Fibroblast of lung (primary cell): ENCODE data around the gene TBATA. TPM values are rescaled to one million over a fixed set of nuclear protein-coding genes. Genes with fewer than 3 reads are reported as not detected.

ENCODE experiments used
- DNase-seq, 2 donors: peaks; one replicate each; pipeline versions ENCODE4 v3.0.0 to v3.0.0-alpha.2; 2010; ENCODE audit warnings: low read depth in 2 of 2
- H2AFZ ChIP-seq: 2 replicates; pipeline ENCODE4 v1.5.1; 2012; ENCODE audit warnings: low read length, control low read depth, inconsistent platforms
- H3K27ac ChIP-seq: 2 replicates; pipeline ENCODE4 v1.5.1; 2011; ENCODE audit warnings: low read length, control low read depth; ENCODE audit not compliant: insufficient read depth
- H3K27me3 ChIP-seq: 2 replicates; pipeline ENCODE4 v1.5.1; 2011; ENCODE audit warnings: mild to moderate bottlenecking, low read length; ENCODE audit not compliant: control insufficient read depth, insufficient read depth
- H3K36me3 ChIP-seq: 2 replicates; pipeline ENCODE4 v1.5.1; 2011; ENCODE audit warnings: low read length; ENCODE audit not compliant: control insufficient read depth, insufficient read depth
- H3K4me1 ChIP-seq: 2 replicates; pipeline ENCODE4 v1.5.1; 2011; ENCODE audit warnings: low read length; ENCODE audit not compliant: control insufficient read depth, insufficient read depth; ENCODE audit errors: extremely low read depth
- H3K4me2 ChIP-seq: 2 replicates; pipeline ENCODE4 v1.5.1; 2011; ENCODE audit warnings: low read length, control low read depth; ENCODE audit not compliant: insufficient read depth; ENCODE audit errors: extremely low read depth
- H3K4me3 ChIP-seq, 4 experiments: fragments of 200-600 bp in 1 of 4; sonication (generic) in 1 of 4; replicated peaks in 1 of 4; 2 replicates each; pipeline ENCODE4 v1.5.1; 2011 to 2016; ENCODE audit warnings: low read length in 4 of 4, low read depth in 3 of 4, mild to moderate bottlenecking in 3 of 4, control low read depth in 2 of 4, inconsistent platforms in 1 of 4, mixed read lengths in 1 of 4; ENCODE audit not compliant: insufficient read depth in 1 of 4; ENCODE audit errors: control extremely low read depth in 1 of 4
- H3K79me2 ChIP-seq: 2 replicates; pipeline ENCODE4 v1.5.1; 2012; ENCODE audit warnings: mild to moderate bottlenecking, low read length, inconsistent platforms; ENCODE audit not compliant: control insufficient read depth, insufficient read depth
- H3K9ac ChIP-seq: 2 replicates; pipeline ENCODE4 v1.5.1; 2011; ENCODE audit warnings: mild to moderate bottlenecking, low read length, control low read depth; ENCODE audit not compliant: insufficient read depth
- H3K9me3 ChIP-seq: 2 replicates; pipeline ENCODE4 v1.5.1; 2012; ENCODE audit warnings: low read depth, low read length; ENCODE audit not compliant: control insufficient read depth, insufficient read depth
- H4K20me1 ChIP-seq: 2 replicates; pipeline ENCODE4 v1.5.1; 2011; ENCODE audit warnings: low read length; ENCODE audit not compliant: control insufficient read depth, insufficient read depth; ENCODE audit errors: extremely low read depth
- CTCF ChIP-seq, 2 donors: IDR thresholded peaks in 1 of 2; conservative IDR thresholded peaks in 1 of 2; 1 replicate in 1 of 2; 2 replicates in 1 of 2; pipeline ENCODE4 v1.5.1; 2011 to 2012; ENCODE audit warnings: low read length in 2 of 2, control low read depth in 1 of 2, inconsistent platforms in 1 of 2, low read depth in 1 of 2, mild to moderate bottlenecking in 1 of 2
- EZH2 ChIP-seq: IDR thresholded peaks from 2 replicates; pipeline ENCODE4 v1.5.1; 2012; ENCODE audit warnings: low read length, control low read depth, mild to moderate bottlenecking; ENCODE audit errors: missing control alignments
- polyA plus RNA-seq, 2 donors: library from polyadenylated mRNA; depleted of rRNA in 1 of 2; stranded (reverse) in 1 of 2; unstranded in 1 of 2; fragments of >200 nt; gene quantifications; 2 replicates each; pipeline ENCODE4 v1.2.1, GENCODE V29; 2011 to 2012; ENCODE audit warnings: missing spikeins in 1 of 2
- total RNA-seq: library from RNA; depleted of rRNA; stranded (reverse); fragments of >200 nt; gene quantifications from 2 replicates; pipeline ENCODE4 v1.2.1, GENCODE V29; 2014

Gene TBATA
- total and polyA plus RNA-seq, 2 donors (not counting 1 experiment from before 2014, with no cell fraction given): not detected

GRCh38 chr10:70752571-70752970 lies 32.6 kb downstream of the TBATA start:
- Histone ChIP-seq H3K4me1 (peaks cover 2% of the 10 kb centered on the region), H2AFZ (no peak overlapping the region), H3K9me3 (no peaks in the 10 kb centered on the region), H3K27me3 (no peaks in the 10 kb centered on the region), H3K36me3 (no peaks in the 10 kb centered on the region), H3K79me2 (no peaks in the 10 kb centered on the region), H3K27ac (no peak overlapping the region), H4K20me1 (no peaks in the 10 kb centered on the region), H3K9ac (no peak overlapping the region), H3K4me2 (no peak overlapping the region), H3K4me3 (no peak overlapping the region)
- TF ChIP-seq EZH2 (no peak), CTCF (conservative IDR thresholded peaks at IDR 0.05 in 1 of 2, IDR thresholded peaks at IDR 0.05 in 1 of 2; ENCODE audit: low read depth in 1 of 2, low read length in 2 of 2) (no peak)
- DNase-seq: no peak

- H3K79me2 ChIP-seq: no peaks in the 10 kb centered on the region
- peaks cover 2% of the 10 kb centered on the region for H3K4me1 ChIP-seq
- no peaks in the 10 kb centered on the region for H3K27me3 ChIP-seq
- no peaks in the 10 kb centered on the region for H3K36me3 ChIP-seq
- H4K20me1 ChIP-seq: no peaks in the 10 kb centered on the region
- no peak overlapping the region for H2AFZ ChIP-seq
- H3K27ac ChIP-seq: no peak overlapping the region
- DNase-seq: no peak
- H3K9me3 ChIP-seq: no peaks in the 10 kb centered on the region
- TF ChIP-seq EZH2 (no peak), CTCF (conservative IDR thresholded peaks at IDR 0.05 in 1 of 2, IDR thresholded peaks at IDR 0.05 in 1 of 2; ENCODE audit: low read depth in 1 of 2, low read length in 2 of 2) (no peak)
- no peak overlapping the region for H3K9ac ChIP-seq
- H3K4me2 ChIP-seq: no peak overlapping the region
- H3K4me3 ChIP-seq: no peak overlapping the region
These were observed 33.2 kb downstream of the TBATA start for GRCh38 chr10:70751991-70752390.

GRCh38 chr10:70751356-70751755 lies 33.8 kb downstream of the TBATA start:
- Histone ChIP-seq H3K36me3 (no peaks in the 10 kb centered on the region), H3K4me2 (no peak overlapping the region), H3K79me2 (no peaks in the 10 kb centered on the region), H3K9ac (no peak overlapping the region), H3K4me1 (no peaks in the 10 kb centered on the region), H3K27ac (no peak overlapping the region), H3K4me3 (no peak overlapping the region), H3K27me3 (no peaks in the 10 kb centered on the region), H2AFZ (no peak overlapping the region), H3K9me3 (no peaks in the 10 kb centered on the region), H4K20me1 (no peaks in the 10 kb centered on the region)
- no peak for DNase-seq
- TF ChIP-seq EZH2 (no peak), CTCF (conservative IDR thresholded peaks at IDR 0.05 in 1 of 2, IDR thresholded peaks at IDR 0.05 in 1 of 2; ENCODE audit: low read depth in 1 of 2, low read length in 2 of 2) (no peak)
